Kidney (tissue), 14 donors: ENCODE results near the gene TRAF7. TPM values are rescaled to one million over a fixed set of nuclear protein-coding genes. Genes with fewer than 3 reads are reported as not detected.

Source experiments
- DNase-seq, 5 donors: peaks; one replicate each; pipeline ENCODE4 v3.0.0-alpha.2; 2013 to 2020
- FAIRE-seq: peaks from 2 replicates; lab custom pipeline; 2012; peaks lifted over from hg19 to GRCh38; lab: Jason Lieb, UNC
- H3K27ac ChIP-seq, 2 donors: one replicate each; pipeline ENCODE4 v1.7.0; 2013; ENCODE audit warnings: low read depth in 2 of 2, low read length in 2 of 2, inconsistent platforms in 1 of 2
- H3K27me3 ChIP-seq: one replicate; pipeline ENCODE4 v1.7.1; 2013; ENCODE audit warnings: low read length, inconsistent platforms; ENCODE audit not compliant: control insufficient read depth, insufficient read depth
- H3K36me3 ChIP-seq, 3 donors: one replicate each; pipeline versions ENCODE4 v1.7.0 to v1.7.1; 2013; ENCODE audit warnings: low read length in 3 of 3, control low read depth in 1 of 3, inconsistent platforms in 1 of 3; ENCODE audit not compliant: insufficient read depth in 3 of 3, control insufficient read depth in 2 of 3
- H3K4me1 ChIP-seq, 3 donors: one replicate each; pipeline versions ENCODE4 v1.7.0 to v1.7.1; 2013; ENCODE audit warnings: low read length in 3 of 3, inconsistent platforms in 1 of 3, low read depth in 1 of 3; ENCODE audit not compliant: control insufficient read depth in 2 of 3, insufficient read depth in 2 of 3
- H3K4me3 ChIP-seq, 3 donors: one replicate each; pipeline versions ENCODE4 v1.7.0 to v1.8.1; 2013; ENCODE audit warnings: low read length in 3 of 3, control low read depth in 1 of 3, inconsistent platforms in 1 of 3
- H3K9ac ChIP-seq, 3 donors: one replicate each; pipeline versions ENCODE4 v1.7.0 to v1.7.1; 2013; ENCODE audit warnings: low read length in 3 of 3, control low read depth in 1 of 3, inconsistent platforms in 1 of 3
- H3K9me3 ChIP-seq, 3 donors: one replicate each; pipeline versions ENCODE4 v1.7.0 to v1.7.1; 2013; ENCODE audit warnings: low read length in 3 of 3, control low read depth in 1 of 3, inconsistent platforms in 1 of 3; ENCODE audit not compliant: control insufficient read depth in 2 of 3, insufficient read depth in 1 of 3
- CTCF ChIP-seq: IDR thresholded peaks from 3 replicates; pipeline ENCODE4 v1.5.1; 2012; ENCODE audit warnings: mild to moderate bottlenecking, moderate library complexity, borderline replicate concordance; ENCODE audit not compliant: insufficient read depth; ENCODE audit errors: extremely low read depth
- intact Hi-C: fragments of 100-400 bp; cut with DNase I; formaldehyde crosslinking; loops from one replicate; pipeline ENCODE4 v1.11.1; 2022
- polyA plus RNA-seq: library from polyadenylated mRNA; stranded (reverse); fragments of 350-450 nt; fragmentation: Illumina TruSeq; extraction: RNeasy Lipid Tissue Mini Kit (QIAGEN cat#74804); gene quantifications from one replicate; pipeline ENCODE4 v1.2.3, GENCODE V29; 2014; ENCODE audit warnings: low read depth, low replicate concordance; ENCODE audit not compliant: insufficient read depth
- total RNA-seq: library from RNA; stranded (reverse); fragmentation: NEBNext Ultra II Directional; extraction: Animal tissue kit (Norgen Biotek cat#: 25700); gene quantifications from one replicate; pipeline ENCODE4 v1.2.1, GENCODE V29; 2021
- donor health status: control.
- donor health status: control.
- donor health status: control.
- donor health status: control.
- donor health status: control.
- donor health status: DM: yes; HTN: yes; CAD: no.
- donor health status: Normal renal cell carcinoma (clear cell type).

The TRAF7 gene
- total and polyA plus RNA-seq, 2 donors from 2014 or later, result 26.1 to 66.8 TPM

GRCh38 chr16:2191446-2191706 is 35.8 kb downstream of the TRAF7 start:
- intact Hi-C loops, result no loop called here

DNA sequence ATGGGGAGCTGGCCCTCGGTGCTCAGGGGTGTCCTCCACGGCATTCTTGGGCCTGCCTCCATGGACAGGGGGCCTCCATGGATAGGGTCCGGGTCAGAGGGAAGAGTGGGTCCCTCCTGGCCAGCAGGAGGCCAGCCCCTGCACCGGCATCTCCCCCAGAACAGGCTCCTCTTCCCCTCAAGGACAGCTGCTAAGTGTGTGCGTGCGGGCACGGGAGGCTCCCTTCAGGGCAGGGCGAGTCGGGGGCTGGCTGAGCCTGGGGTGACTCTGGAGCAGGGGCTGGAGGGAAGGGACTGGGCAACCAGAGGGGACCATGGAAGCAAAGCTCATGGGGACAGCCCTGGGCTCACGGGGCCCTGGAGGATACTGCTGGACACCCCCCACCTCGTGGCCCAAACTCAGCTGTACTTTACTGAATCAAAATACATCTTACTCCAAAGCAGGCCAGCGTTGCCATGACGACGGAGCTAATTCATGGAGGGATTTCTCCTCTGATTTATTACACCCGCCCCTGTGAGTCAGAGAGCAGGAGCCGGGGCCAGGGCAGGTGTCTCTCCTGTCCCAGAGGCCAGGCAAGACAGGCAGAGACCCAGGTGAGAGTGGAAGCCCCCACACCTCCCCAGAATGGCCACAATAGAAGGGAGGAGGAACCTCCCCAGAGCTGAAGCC is 38.7 kb downstream of the TRAF7 start:
- DNase-seq, result peak in 3 of 5 donors; percentile 50 to 79 (median 75)

More at GRCh38 chr16:2191446-2191706, 35.8 kb downstream of the TRAF7 start:
- Histone ChIP-seq H3K4me1 (peaks cover 0 to 3% (median 0%) of the 10 kb centered on the region in 3 donors), H3K27ac (no peak overlapping the region), H3K9ac (no peak overlapping the region), H3K9me3 (no peaks in the 10 kb centered on the region), H3K4me3 (no peak overlapping the region), H3K27me3 (no peaks in the 10 kb centered on the region), H3K36me3 (no peaks in the 10 kb centered on the region)
- DNase-seq (no peak), FAIRE-seq (no peak)
- TF ChIP-seq CTCF, result no peak

GRCh38 chr16:2194852-2195321 is 39.3 kb downstream of the TRAF7 start:
- intact Hi-C loops, result no loop called here
- Histone ChIP-seq H3K4me3 (no peak overlapping the region), H3K27me3 (no peaks in the 10 kb centered on the region), H3K27ac (no peak overlapping the region), H3K4me1 (peaks cover 0 to 3% (median 0%) of the 10 kb centered on the region in 3 donors), H3K9me3 (no peaks in the 10 kb centered on the region), H3K9ac (no peak overlapping the region), H3K36me3 (no peaks in the 10 kb centered on the region)
- peak; percentile 52 for TF ChIP-seq CTCF
- DNase-seq (peak in 4 of 5 donors; percentile 67 to 79 (median 74)), FAIRE-seq (no peak)

More for the DNA sequence above, 38.7 kb downstream of the TRAF7 start:
- H3K9me3 ChIP-seq, result no peaks in the 10 kb centered on the region
- H3K27ac ChIP-seq, result no peak overlapping the region
- no peak for TF ChIP-seq CTCF
- H3K9ac ChIP-seq, result no peak overlapping the region
- intact Hi-C loops, result no loop called here
- FAIRE-seq, result no peak
- no peaks in the 10 kb centered on the region for H3K36me3 ChIP-seq
- no peaks in the 10 kb centered on the region for H3K27me3 ChIP-seq
- H3K4me1 ChIP-seq, result peaks cover 0 to 3% (median 0%) of the 10 kb centered on the region in 3 donors
- H3K4me3 ChIP-seq, result no peak overlapping the region
